ENCODE measurements around the gene SLAMF7.

DNA sequence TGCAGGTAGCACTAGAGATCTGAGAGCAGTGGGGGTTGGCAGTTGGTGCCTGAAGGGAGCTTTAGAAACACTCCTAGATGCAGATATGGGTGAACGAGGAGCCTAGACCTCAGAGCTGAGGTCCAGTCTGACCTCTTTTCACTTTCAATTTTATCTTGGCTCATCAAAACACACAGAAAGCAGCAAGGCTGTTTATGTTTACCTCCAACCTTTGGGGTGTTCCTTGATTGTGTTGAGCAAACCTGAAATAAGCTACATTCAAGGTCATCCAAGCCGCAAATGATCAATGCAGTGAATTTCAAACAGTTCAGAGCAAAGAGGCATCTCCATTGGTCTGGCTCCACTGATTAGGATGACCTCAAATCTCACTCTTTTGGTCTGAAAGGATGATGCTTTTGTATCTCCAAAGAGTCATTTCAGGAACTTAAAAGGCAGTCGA is 58.2 kb downstream of the SLAMF7 start:
- no peak for TF ChIP-seq CTCF (IDR thresholded peaks at IDR 0.05)
- no peak for TF ChIP-seq EZH2 (IDR thresholded peaks at IDR 0.05; ENCODE audit: borderline replicate concordance, insufficient read depth, low read depth, low read length, poor library complexity, severe bottlenecking)

Data from B cell (primary cell).